Activated CD8-positive, alpha-beta T cell treated with anti-CD3 and anti-CD28 coated beads for 36 hours (primary cell): ENCODE measurements around the gene HOXB13. TPM values are rescaled to one million over a fixed set of nuclear protein-coding genes. Genes with fewer than 3 reads are reported as not detected.
A peak's percentile ranks its signal among the peaks of the same experiment; 100 is the strongest.

ENCODE experiments used
- ATAC-seq: fragments of 200-7000 bp; cut with Tn5 transposase; one replicate; pipeline ENCODE4 v1.10.0; 2021; ENCODE audit warnings: mild to moderate bottlenecking, moderate library complexity
- CTCF ChIA-PET: fragments of 350-600 bp; sonication (Branson Sonifier 250); formaldehyde crosslinking; loops from one replicate; lab custom pipeline; 2021; ENCODE audit warnings: antibody characterized with exemption; lab: Charles Lee
- POLR2A ChIA-PET: fragments of 350-600 bp; sonication (Branson Sonifier 250); formaldehyde crosslinking; loops from one replicate; lab custom pipeline; 2021; ENCODE audit warnings: antibody characterized with exemption; lab: Charles Lee
- DNase-seq: peaks from one replicate; pipeline ENCODE4 v3.0.0-alpha.2; 2020
- H3K27ac Mint-ChIP-seq: one replicate; pipeline ENCODE4 v1.8.0; 2021; ENCODE audit warnings: mild to moderate bottlenecking, mixed read lengths
- H3K27me3 Mint-ChIP-seq: one replicate; pipeline ENCODE4 v1.8.0; 2021; ENCODE audit warnings: mixed read lengths
- H3K36me3 Mint-ChIP-seq: one replicate; pipeline ENCODE4 v1.8.0; 2021; ENCODE audit warnings: low read depth, mixed read lengths
- H3K4me1 Mint-ChIP-seq: one replicate; pipeline ENCODE4 v1.8.0; 2021; ENCODE audit warnings: low read depth, mixed read lengths
- H3K4me3 Mint-ChIP-seq: one replicate; pipeline ENCODE4 v1.8.0; 2021; ENCODE audit warnings: mild to moderate bottlenecking, moderate library complexity, mixed read lengths
- H3K9me3 Mint-ChIP-seq: one replicate; pipeline ENCODE4 v1.8.0; 2021; ENCODE audit warnings: mixed read lengths
- CTCF ChIP-seq: fragments of 200-600 bp; IDR thresholded peaks from one replicate; pipeline ENCODE4 v1.8.0; 2022; ENCODE audit warnings: antibody characterized with exemption, mild to moderate bottlenecking
- intact Hi-C: fragments of 100-400 bp; cut with micrococcal nuclease; formaldehyde crosslinking; loops from one replicate; pipeline ENCODE4 v1.10.0; 2022
- total RNA-seq, 2 experiments: library from RNA; stranded (reverse); gene quantifications; one replicate each; pipeline ENCODE4 v1.2.3, GENCODE V29; 2021

Gene HOXB13
- total RNA-seq, 2 experiments from 2014 or later = not detected

DNA sequence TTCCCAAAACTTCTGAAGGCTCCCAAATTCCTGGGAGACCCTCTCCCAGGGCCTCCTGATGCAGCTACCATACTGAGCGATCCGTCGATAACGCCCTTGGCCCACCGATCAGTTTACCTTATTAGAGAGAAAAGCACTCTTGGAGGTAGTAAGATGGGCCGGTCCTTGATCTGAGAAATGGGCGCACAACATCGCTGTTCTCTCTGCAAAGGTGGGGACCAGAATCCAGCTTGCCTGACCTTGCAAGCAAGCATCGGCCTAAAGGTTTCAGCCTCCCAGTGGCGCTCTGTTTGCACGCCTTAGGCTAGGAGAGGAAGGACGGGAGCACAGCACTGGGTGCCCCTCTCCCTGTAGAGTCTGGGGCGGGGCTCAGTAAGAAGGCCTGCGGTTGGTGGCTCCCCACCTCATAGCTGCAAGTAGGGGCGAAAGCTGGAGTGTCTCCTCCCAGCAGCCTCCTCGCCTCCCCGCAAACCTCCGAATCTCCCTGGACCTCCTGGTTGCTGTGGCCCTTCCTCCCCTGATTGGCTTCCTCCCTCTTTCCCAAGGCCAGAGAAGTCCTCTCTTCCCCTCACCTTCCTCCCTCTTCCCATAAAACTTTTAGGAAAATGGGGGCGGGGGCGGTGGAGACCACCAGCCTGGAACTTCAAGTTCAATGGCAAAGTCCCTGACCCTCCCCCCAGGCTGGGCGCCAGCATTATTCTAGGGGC lies 6.2 kb downstream of the HOXB13 start, which contains the start of gene PRAC1:
TSS of gene PRAC1 (minus strand) at position 318 of the 707 bp plus-strand sequence. CDS start at position 192, 126 bp downstream.
- POLR2A ChIA-PET = no interaction called here
- Mint-ChIP-seq H3K36me3 (no peaks in the 10 kb centered on the region), H3K27me3 (peaks cover 93% of the 10 kb centered on the region), H3K4me3 (peak within 1 kb of the TSS; percentile 7), H3K27ac (no peak within 1 kb of the TSS), H3K9me3 (no peaks in the 10 kb centered on the region), H3K4me1 (peaks cover 33% of the 10 kb centered on the region)
- CTCF ChIA-PET = interaction anchor here (2.2 to 5.0 kb wide), 8 partner anchors 22 to 163 kb away, joined by 4 to 78 read pairs (median 38); partner anchors contain the start of gene TTLL6
- ATAC-seq = no peak
- intact Hi-C loops = loop anchor here (10.0 kb wide), 1 partner anchor 108 kb away; the partner anchor contains the start of genes HOXB7 and HOXB8
- DNase-seq = peak; percentile 27
- TF ChIP-seq CTCF = no peak

- Mint-ChIP-seq H3K9me3 (no peaks in the 10 kb centered on the region), H3K27ac (no peak overlapping the region), H3K4me3 (no peak overlapping the region), H3K36me3 (no peaks in the 10 kb centered on the region), H3K27me3 (peaks cover 85% of the 10 kb centered on the region), H3K4me1 (peaks cover 33% of the 10 kb centered on the region)
- intact Hi-C loops = loop anchor here (10.0 kb wide), 1 partner anchor 106 kb away; the partner anchor contains the start of genes HOXB7 and HOXB8
- TF ChIP-seq CTCF = no peak
- ChIA-PET CTCF (interaction anchor here (0.8 to 4.5 kb wide), 7 partner anchors 8 to 163 kb away, joined by 3 to 19 read pairs (median 4); no protein-coding TSS in a partner anchor), POLR2A (no interaction called here)
- no peak for DNase-seq
- ATAC-seq = no peak
Observed at GRCh38 chr17:48721009-48721402, 7.5 kb downstream of the HOXB13 start.

GRCh38 chr17:48720266-48721008 lies 8.1 kb downstream of the HOXB13 start:
- Mint-ChIP-seq H3K9me3 (no peaks in the 10 kb centered on the region), H3K4me3 (no peak overlapping the region), H3K27me3 (peaks cover 83% of the 10 kb centered on the region), H3K27ac (no peak overlapping the region), H3K36me3 (no peaks in the 10 kb centered on the region), H3K4me1 (peaks cover 33% of the 10 kb centered on the region)
- no peak for TF ChIP-seq CTCF
- ATAC-seq = no peak
- no peak for DNase-seq
- intact Hi-C loops = loop anchor here (10.0 kb wide), 1 partner anchor 106 kb away; the partner anchor contains the start of genes HOXB7 and HOXB8
- ChIA-PET POLR2A (interaction anchor here (1.0 kb wide), 1 partner anchor 15 kb away, joined by 4 read pairs; no protein-coding TSS in a partner anchor), CTCF (interaction anchor here (0.8 to 4.5 kb wide), 9 partner anchors 8 to 164 kb away, joined by 3 to 19 read pairs (median 5); partner anchors contain the start of gene HOXB13)

DNA sequence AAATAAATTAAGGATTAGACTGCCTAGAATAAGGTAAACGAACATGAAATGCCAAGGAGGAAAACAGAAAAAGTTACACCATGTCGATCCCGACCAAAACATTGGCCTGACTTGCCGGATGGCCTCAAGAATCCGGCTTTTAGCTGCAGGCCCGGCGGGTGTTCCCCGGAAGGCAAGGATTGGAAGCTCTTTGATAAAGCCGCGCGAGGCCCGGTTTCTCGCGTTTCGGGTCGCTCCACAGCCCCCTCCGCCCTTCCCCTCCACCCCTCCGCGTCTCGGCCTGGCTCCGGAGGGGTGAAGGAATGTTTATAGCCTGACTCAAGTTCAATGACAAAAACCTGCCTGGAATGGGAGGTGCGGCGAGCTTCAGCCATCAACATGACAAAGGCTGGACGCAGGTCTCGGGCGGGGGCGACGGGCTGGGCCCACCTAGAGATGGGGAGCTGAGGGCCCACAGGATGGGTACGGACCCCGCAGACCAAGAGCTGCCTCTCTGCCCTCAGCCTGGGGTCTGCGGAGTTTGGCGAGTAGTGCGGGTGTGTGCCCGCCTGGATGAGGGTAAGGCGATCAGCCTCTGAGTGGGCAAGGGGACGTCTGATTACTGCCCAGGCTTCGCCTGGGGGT lies 8.8 kb downstream of the HOXB13 start:
- no peak for TF ChIP-seq CTCF

More for the DNA sequence above, 8.8 kb downstream of the HOXB13 start:
- Mint-ChIP-seq H3K27me3 (peaks cover 77% of the 10 kb centered on the region), H3K36me3 (no peaks in the 10 kb centered on the region), H3K4me1 (peaks cover 28% of the 10 kb centered on the region), H3K27ac (no peak overlapping the region), H3K4me3 (no peak overlapping the region), H3K9me3 (no peaks in the 10 kb centered on the region)
- intact Hi-C loops = loop anchor here (5.0 to 10.0 kb wide), 2 partner anchors 33 to 105 kb away; partner anchors contain the start of genes HOXB7 and HOXB8
- no peak for DNase-seq
- CTCF ChIA-PET = interaction anchor here (0.7 to 4.5 kb wide), 9 partner anchors 8 to 159 kb away, joined by 3 to 19 read pairs (median 5); partner anchors contain the start of gene HOXB13
- ATAC-seq = no peak
- POLR2A ChIA-PET = interaction anchor here (1.0 kb wide), 1 partner anchor 14 kb away, joined by 4 read pairs; no protein-coding TSS in a partner anchor
